Peyer's patch (tissue), 4 donors: ENCODE measurements around the gene DOHH.

Experiments
- POLR2A ChIP-seq, 2 donors: fragments of 450-650 bp; IDR thresholded peaks; one replicate each; pipeline ENCODE4 v1.5.1; 2017; ENCODE audit warnings: antibody characterized with exemption in 2 of 2, mild to moderate bottlenecking in 2 of 2, moderate library complexity in 2 of 2
- TF ChIP-seq, protein P1 (sequence below), 6 experiments: fragments of 450-650 bp in 4 of 6; fragments of 200-600 bp in 2 of 6; sonication (generic) in 1 of 6; IDR thresholded peaks; one replicate each; pipeline ENCODE4 v1.5.1; 2017 to 2019; ENCODE audit warnings: antibody characterized with exemption in 6 of 6, mild to moderate bottlenecking in 3 of 6, moderate library complexity in 1 of 6

DNA sequence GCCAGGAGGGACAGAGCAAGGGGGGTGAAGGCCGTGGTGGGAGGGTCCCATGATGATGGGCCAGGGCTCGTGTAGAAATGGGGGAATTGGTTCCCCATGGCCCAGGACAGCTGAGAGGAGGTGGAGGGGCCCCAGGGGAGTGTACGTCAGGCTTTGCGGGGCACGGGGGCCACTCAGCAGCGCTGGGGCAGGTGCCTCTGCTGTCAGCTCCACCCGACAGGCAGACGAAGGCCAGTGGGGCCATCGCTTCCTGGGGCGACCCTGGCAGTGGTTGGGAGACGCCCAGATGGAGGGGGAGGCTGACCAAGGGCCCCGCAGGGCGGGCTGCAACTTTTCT lies 36.6 kb upstream of the DOHH start:
- TF ChIP-seq, protein P1, sequence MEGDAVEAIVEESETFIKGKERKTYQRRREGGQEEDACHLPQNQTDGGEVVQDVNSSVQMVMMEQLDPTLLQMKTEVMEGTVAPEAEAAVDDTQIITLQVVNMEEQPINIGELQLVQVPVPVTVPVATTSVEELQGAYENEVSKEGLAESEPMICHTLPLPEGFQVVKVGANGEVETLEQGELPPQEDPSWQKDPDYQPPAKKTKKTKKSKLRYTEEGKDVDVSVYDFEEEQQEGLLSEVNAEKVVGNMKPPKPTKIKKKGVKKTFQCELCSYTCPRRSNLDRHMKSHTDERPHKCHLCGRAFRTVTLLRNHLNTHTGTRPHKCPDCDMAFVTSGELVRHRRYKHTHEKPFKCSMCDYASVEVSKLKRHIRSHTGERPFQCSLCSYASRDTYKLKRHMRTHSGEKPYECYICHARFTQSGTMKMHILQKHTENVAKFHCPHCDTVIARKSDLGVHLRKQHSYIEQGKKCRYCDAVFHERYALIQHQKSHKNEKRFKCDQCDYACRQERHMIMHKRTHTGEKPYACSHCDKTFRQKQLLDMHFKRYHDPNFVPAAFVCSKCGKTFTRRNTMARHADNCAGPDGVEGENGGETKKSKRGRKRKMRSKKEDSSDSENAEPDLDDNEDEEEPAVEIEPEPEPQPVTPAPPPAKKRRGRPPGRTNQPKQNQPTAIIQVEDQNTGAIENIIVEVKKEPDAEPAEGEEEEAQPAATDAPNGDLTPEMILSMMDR (IDR thresholded peaks at IDR 0.05), result no peak
- no peak for TF ChIP-seq POLR2A (IDR thresholded peaks at IDR 0.05)
